Inferior parietal cortex (tissue), 1 donor: ENCODE data around the gene RCHY1.
A peak's percentile ranks its signal among the peaks of the same experiment; 100 is the strongest.
"Not testable (repeated sequence)": the region's sequence is repeated elsewhere in the genome, so short reads cannot be mapped to it uniquely, and the experiment has no call there.

ENCODE experiments used
- DNase-seq: peaks from one replicate; pipeline ENCODE4 v3.0.0-alpha.2; 2016; ENCODE audit errors: extremely low spot score

The RCHY1 gene

GRCh38 chr4:75516144-75516543, 1.9 kb upstream of the RCHY1 start:
- DNase-seq = no peak

GRCh38 chr4:75514949-75515612, 878 bp upstream of the RCHY1 start:
- DNase-seq = no peak

- DNase-seq = no peak
Observed at GRCh38 chr4:75513526-75514130, 575 bp downstream of the RCHY1 start.

- no peak for DNase-seq
Observed at GRCh38 chr4:75512386-75513211, 1.6 kb downstream of the RCHY1 start.

- DNase-seq = no peak
Observed at GRCh38 chr4:75511841-75512240, 2.4 kb downstream of the RCHY1 start.

GRCh38 chr4:75509592-75509991, 4.6 kb downstream of the RCHY1 start:
- not testable (repeated sequence) for DNase-seq

- DNase-seq = no peak
Observed at GRCh38 chr4:75505630-75506029, 8.6 kb downstream of the RCHY1 start.

GRCh38 chr4:75502671-75503070, 11.5 kb downstream of the RCHY1 start:
- no peak for DNase-seq

- DNase-seq = no peak
Observed at GRCh38 chr4:75499900-75500299, 14.3 kb downstream of the RCHY1 start.

GRCh38 chr4:75498041-75498440, 16.2 kb downstream of the RCHY1 start:
- no peak for DNase-seq

- no peak for DNase-seq
Observed at GRCh38 chr4:75497133-75497532, 17.1 kb downstream of the RCHY1 start.

- no peak for DNase-seq
Observed at GRCh38 chr4:75496406-75496805, 17.8 kb downstream of the RCHY1 start.

GRCh38 chr4:75495476-75495875, 18.7 kb downstream of the RCHY1 start:
- DNase-seq = no peak

- DNase-seq = no peak
Observed at GRCh38 chr4:75494563-75494962, 19.6 kb downstream of the RCHY1 start.

GRCh38 chr4:75490155-75490554, 24.0 kb downstream of the RCHY1 start:
- peak; percentile 66 for DNase-seq

- DNase-seq = no peak
Observed at GRCh38 chr4:75484190-75484589, 30.0 kb downstream of the RCHY1 start.

GRCh38 chr4:75477201-75477600, 37.0 kb downstream of the RCHY1 start:
- no peak for DNase-seq

GRCh38 chr4:75470738-75471137, 43.5 kb downstream of the RCHY1 start:
- DNase-seq = no peak

- DNase-seq = no peak
Observed at GRCh38 chr4:75469896-75470295, 44.3 kb downstream of the RCHY1 start.

- DNase-seq = no peak
Observed at GRCh38 chr4:75457365-75457764, 56.8 kb downstream of the RCHY1 start.

GRCh38 chr4:75434105-75434504, 80.1 kb downstream of the RCHY1 start:
- DNase-seq = peak; percentile 36

- DNase-seq = no peak
Observed at GRCh38 chr4:75432683-75433082, 81.5 kb downstream of the RCHY1 start.

GRCh38 chr4:75429208-75429607, 85.0 kb downstream of the RCHY1 start:
- DNase-seq = no peak
